AG04449 (cell line): ENCODE results near the gene CD93.

ENCODE experiments used
- CTCF ChIA-PET: fragments of 350-600 bp; formaldehyde crosslinking; extraction: SDS; loops from one replicate; lab custom pipeline; 2021; ENCODE audit warnings: antibody characterized with exemption; lab: Yijun Ruan, JAX
- POLR2A ChIA-PET: fragments of 400-600, 350-600 bp; formaldehyde crosslinking; extraction: SDS; loops from one replicate; lab custom pipeline; 2020; ENCODE audit warnings: antibody characterized with exemption, inconsistent platforms; lab: Yijun Ruan, JAX
- DNase-seq: peaks from one replicate; pipeline ENCODE4 v3.0.0-alpha.2; 2010; ENCODE audit warnings: low read depth, low spot score
- H3K4me3 ChIP-seq: 2 replicates; pipeline ENCODE4 v1.5.1; 2011; ENCODE audit warnings: low read depth, mild to moderate bottlenecking, control low read depth, low read length
- CTCF ChIP-seq: IDR thresholded peaks from one replicate; pipeline ENCODE4 v1.5.1; 2011; ENCODE audit warnings: mild to moderate bottlenecking, moderate library complexity, low read length, control low read depth, inconsistent platforms; ENCODE audit not compliant: insufficient read depth; ENCODE audit errors: missing control alignments

The CD93 gene

GRCh38 chr20:23087587-23088251, 1.6 kb upstream of the CD93 start:
- CTCF ChIA-PET, result no interaction called here
- no peak overlapping the region for H3K4me3 ChIP-seq
- DNase-seq, result no peak
- no peak for TF ChIP-seq CTCF
- POLR2A ChIA-PET, result no interaction called here

GRCh38 chr20:23086931-23087411, 847 bp upstream of the CD93 start:
- POLR2A ChIA-PET, result no interaction called here
- no peak for DNase-seq
- TF ChIP-seq CTCF, result no peak
- H3K4me3 ChIP-seq, result no peak overlapping the region
- CTCF ChIA-PET, result no interaction called here

GRCh38 chr20:23085436-23086055, 578 bp downstream of the CD93 start:
- CTCF ChIA-PET, result interaction anchor here (0.9 kb wide), 1 partner anchor 23 kb away, joined by 4 read pairs; no protein-coding TSS in a partner anchor
- TF ChIP-seq CTCF, result no peak
- no peak for DNase-seq
- POLR2A ChIA-PET, result no interaction called here
- no peak overlapping the region for H3K4me3 ChIP-seq

- no peak overlapping the region for H3K4me3 ChIP-seq
- TF ChIP-seq CTCF, result no peak
- no peak for DNase-seq
- POLR2A ChIA-PET, result no interaction called here
- CTCF ChIA-PET, result interaction anchor here (0.9 kb wide), 1 partner anchor 23 kb away, joined by 4 read pairs; no protein-coding TSS in a partner anchor
These were observed 1.2 kb downstream of the CD93 start for GRCh38 chr20:23084845-23085365.

- H3K4me3 ChIP-seq, result no peak overlapping the region
- POLR2A ChIA-PET, result no interaction called here
- CTCF ChIA-PET, result no interaction called here
- TF ChIP-seq CTCF, result no peak
- no peak for DNase-seq
These were observed 1.8 kb downstream of the CD93 start for GRCh38 chr20:23084282-23084844.
